Sigmoid colon (tissue), 3 donors: ENCODE data around the gene ARHGEF35.
"Not testable (repeated sequence)": the region's sequence is repeated elsewhere in the genome, so short reads cannot be mapped to it uniquely, and the experiment has no call there.

Experiments
- CTCF ChIP-seq, 4 experiments: fragments of 450-650 bp in 3 of 4; fragments of 200-600 bp in 1 of 4; IDR thresholded peaks; one replicate each; pipeline ENCODE4 v1.5.1; 2016 to 2019; ENCODE audit warnings: antibody characterized with exemption in 4 of 4, mild to moderate bottlenecking in 3 of 4, moderate library complexity in 2 of 4
- POLR2A ChIP-seq, 2 donors: fragments of 450-650 bp; IDR thresholded peaks; one replicate each; pipeline ENCODE4 v1.6.1; 2016; ENCODE audit warnings: antibody characterized with exemption in 2 of 2, mild to moderate bottlenecking in 2 of 2, moderate library complexity in 2 of 2

- not testable (repeated sequence) for TF ChIP-seq CTCF, POLR2A (IDR thresholded peaks at IDR 0.05)
These were observed 43.7 kb upstream of the ARHGEF35 start, which contains the start of gene OR2A42 for GRCh38 chr7:144239365-144239764.
